C4-2B (cell line): Measurements from ENCODE around the gene MYADML2.

Source experiments
- CTCF ChIP-seq: fragments of 450-650 bp; conservative IDR thresholded peaks from 2 replicates; pipeline ENCODE4 v1.5.1; 2017; ENCODE audit warnings: mild to moderate bottlenecking
- ZFX ChIP-seq: fragments of 450-650 bp; IDR thresholded peaks from 2 replicates; pipeline ENCODE4 v1.6.1; 2017

DNA sequence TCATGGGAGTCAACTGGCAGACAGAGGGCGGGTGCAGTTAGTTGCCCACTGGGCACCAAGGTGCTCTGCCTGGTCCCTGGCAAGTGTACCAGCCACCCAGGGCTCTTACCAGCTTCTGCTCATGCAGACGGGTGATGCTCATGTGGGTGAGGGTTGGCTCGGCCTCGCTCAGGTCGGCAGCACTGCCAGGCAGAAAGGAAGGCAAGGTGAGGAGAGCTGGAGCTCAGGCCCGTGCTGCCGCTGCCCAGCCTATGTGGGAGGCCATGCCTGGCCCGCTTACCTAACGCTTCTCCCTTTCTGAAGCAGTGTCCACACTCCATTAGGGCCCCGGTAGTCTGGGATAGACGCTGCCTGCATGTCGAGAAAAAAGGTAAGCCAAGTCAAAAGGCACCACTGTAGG lies 31.7 kb downstream of the MYADML2 start:
- TF ChIP-seq CTCF (no peak), ZFX (no peak)
